Activated CD4-positive, CD25-positive, alpha-beta regulatory T cell treated with anti-CD3 and anti-CD28 coated beads, Interleukin-2, amount 50 U/mL, for 72 hours (primary cell): ENCODE results near the gene TMEM185A.
"Not testable (repeated sequence)": the region's sequence is repeated elsewhere in the genome, so short reads cannot be mapped to it uniquely, and the experiment has no call there.

Experiments used
- DNase-seq: peaks from one replicate; pipeline ENCODE4 v3.0.0; 2021

Gene TMEM185A

GRCh38 chrX:149550454-149550853 lies 81.1 kb downstream of the TMEM185A start:
- not testable (repeated sequence) for DNase-seq

GRCh38 chrX:149549701-149550100 lies 81.9 kb downstream of the TMEM185A start, which contains the start of gene HSFX3:
Gene HSFX3, minus strand, starts transcription at chrX:149549924. Its CDS starts 72 bp downstream, at chrX:149549852.
- DNase-seq, result not testable (repeated sequence)

DNA sequence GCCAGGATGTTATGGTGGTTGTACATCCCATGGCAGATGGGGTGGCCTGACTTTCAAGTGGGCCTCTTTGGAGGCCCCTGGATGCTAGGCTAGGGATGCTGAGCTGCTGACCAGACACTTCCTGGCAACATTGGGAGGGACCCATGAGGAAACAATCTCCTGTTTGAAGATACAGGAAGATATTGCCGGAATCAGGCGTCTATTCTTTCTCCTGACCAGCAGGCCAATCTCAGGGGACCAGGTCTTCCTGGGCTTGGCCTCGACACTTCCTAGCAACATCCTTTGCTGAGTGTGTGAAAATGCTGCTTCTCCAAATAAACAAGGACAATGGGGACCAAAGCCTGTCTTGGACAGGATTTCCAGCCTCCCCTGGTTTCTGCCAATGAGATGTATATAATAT lies 83.8 kb downstream of the TMEM185A start:
- DNase-seq, result not testable (repeated sequence)

DNA sequence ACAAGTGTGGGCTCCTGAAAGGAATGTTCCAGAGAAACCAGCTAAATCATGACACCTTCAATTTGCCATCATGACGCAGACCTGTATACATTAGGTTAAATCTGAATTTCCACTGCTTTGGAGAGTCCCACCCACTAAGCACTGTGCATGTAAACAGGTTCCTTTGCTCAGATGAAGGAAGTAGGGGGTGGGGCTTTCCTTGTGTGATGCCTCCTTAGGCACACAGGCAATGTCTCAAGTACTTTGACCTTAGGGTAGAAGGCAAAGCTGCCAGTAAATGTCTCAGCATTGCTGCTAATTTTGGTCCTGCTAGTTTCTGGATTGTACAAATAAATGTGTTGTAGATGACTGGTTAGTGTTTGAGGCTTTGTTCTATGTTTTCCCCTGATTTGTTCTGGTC lies 84.6 kb downstream of the TMEM185A start:
- DNase-seq, result not testable (repeated sequence)
